ENCODE data around the gene CEP164. TPM values are rescaled to one million over a fixed set of nuclear protein-coding genes. Genes with fewer than 3 reads are reported as not detected.

The CEP164 gene
- total and polyA plus RNA-seq, 9 of the 15 experiments (the other 6 are each of a cell fraction or from before 2014, with no cell fraction given) = 2.1 to 16.5 (median 10.4) TPM

DNA sequence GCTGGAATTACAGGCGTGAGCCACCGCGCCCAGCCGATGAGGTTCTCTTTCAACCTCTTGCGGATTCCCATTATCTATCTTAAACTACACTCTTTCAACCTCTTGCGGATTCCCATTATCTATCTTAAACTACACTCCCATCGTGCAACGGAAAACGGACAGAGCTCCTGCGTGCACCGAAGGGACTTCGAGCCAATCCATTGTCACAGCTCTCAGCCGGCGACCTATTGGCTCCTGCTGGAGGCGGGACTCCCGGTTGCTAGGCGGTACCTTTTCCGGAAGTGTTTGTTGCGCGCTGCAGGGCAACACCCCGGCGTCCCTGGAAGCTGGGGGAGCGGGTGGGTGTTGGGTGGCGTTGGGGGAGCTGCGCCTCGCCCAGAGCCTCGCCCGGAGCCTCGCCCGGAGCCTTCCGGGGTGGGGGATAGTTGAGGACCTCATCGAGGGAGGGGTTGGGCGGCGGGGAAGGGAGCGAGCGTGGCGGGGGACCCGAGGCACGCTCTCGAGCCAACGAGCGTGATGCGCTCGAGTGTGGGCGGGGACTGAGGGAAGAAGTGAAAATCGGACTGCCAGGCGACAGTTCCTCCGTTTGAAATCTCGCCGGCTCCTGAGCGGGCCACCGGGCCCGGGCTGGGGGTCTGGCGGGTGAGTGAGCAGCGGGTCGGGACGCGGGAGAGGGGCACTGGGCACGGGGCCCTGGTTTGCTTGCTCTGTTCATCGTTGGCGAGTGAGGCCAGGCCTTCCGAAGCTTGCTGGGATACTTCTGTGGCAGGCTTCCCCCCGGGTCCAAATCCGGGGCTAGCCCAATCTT, at the start of gene CEP164 (continued):
- TF ChIP-seq FOXA3 (CRISPR knock-in tag; conservative IDR thresholded peaks at IDR 0.05 in 1 of 2, IDR thresholded peaks at IDR 0.05 in 1 of 2) = no peak
- no peak for TF ChIP-seq ESRRB (CRISPR knock-in tag; IDR thresholded peaks at IDR 0.05; ENCODE audit: borderline replicate concordance)
- TF ChIP-seq NFYB (IDR thresholded peaks at IDR 0.05; ENCODE audit: extremely low read depth, insufficient read length) = peak; percentile 95
- TF ChIP-seq ZNF507 (tag; conservative IDR thresholded peaks at IDR 0.05) = no peak
- no peak for TF ChIP-seq SAFB2 (IDR thresholded peaks at IDR 0.05; ENCODE audit: borderline replicate concordance, low read depth, low read length, severe bottlenecking)
- TF ChIP-seq, protein P1, sequence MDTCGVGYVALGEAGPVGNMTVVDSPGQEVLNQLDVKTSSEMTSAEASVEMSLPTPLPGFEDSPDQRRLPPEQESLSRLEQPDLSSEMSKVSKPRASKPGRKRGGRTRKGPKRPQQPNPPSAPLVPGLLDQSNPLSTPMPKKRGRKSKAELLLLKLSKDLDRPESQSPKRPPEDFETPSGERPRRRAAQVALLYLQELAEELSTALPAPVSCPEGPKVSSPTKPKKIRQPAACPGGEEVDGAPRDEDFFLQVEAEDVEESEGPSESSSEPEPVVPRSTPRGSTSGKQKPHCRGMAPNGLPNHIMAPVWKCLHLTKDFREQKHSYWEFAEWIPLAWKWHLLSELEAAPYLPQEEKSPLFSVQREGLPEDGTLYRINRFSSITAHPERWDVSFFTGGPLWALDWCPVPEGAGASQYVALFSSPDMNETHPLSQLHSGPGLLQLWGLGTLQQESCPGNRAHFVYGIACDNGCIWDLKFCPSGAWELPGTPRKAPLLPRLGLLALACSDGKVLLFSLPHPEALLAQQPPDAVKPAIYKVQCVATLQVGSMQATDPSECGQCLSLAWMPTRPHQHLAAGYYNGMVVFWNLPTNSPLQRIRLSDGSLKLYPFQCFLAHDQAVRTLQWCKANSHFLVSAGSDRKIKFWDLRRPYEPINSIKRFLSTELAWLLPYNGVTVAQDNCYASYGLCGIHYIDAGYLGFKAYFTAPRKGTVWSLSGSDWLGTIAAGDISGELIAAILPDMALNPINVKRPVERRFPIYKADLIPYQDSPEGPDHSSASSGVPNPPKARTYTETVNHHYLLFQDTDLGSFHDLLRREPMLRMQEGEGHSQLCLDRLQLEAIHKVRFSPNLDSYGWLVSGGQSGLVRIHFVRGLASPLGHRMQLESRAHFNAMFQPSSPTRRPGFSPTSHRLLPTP (IDR thresholded peaks at IDR 0.05; ENCODE audit: borderline replicate concordance, extremely low read depth, insufficient read length) = no peak
- no peak for TF ChIP-seq YBX1 (IDR thresholded peaks at IDR 0.05)
- no peak for TF ChIP-seq PYGO2 (tag; IDR thresholded peaks at IDR 0.05)
- TF ChIP-seq ZNF76 (CRISPR knock-in tag; IDR thresholded peaks at IDR 0.05; ENCODE audit: borderline replicate concordance) = no peak
- no peak for TF ChIP-seq CBX5 (IDR thresholded peaks at IDR 0.05; ENCODE audit: borderline replicate concordance, low read depth)
- no peak for TF ChIP-seq MEF2D (tag; conservative IDR thresholded peaks at IDR 0.05; ENCODE audit: low read depth)
- TF ChIP-seq KLF6 (CRISPR knock-in tag; IDR thresholded peaks at IDR 0.05; ENCODE audit: borderline replicate concordance) = peak; percentile 87; the same call in 1 of the 2 replicates
- TF ChIP-seq, protein P2, sequence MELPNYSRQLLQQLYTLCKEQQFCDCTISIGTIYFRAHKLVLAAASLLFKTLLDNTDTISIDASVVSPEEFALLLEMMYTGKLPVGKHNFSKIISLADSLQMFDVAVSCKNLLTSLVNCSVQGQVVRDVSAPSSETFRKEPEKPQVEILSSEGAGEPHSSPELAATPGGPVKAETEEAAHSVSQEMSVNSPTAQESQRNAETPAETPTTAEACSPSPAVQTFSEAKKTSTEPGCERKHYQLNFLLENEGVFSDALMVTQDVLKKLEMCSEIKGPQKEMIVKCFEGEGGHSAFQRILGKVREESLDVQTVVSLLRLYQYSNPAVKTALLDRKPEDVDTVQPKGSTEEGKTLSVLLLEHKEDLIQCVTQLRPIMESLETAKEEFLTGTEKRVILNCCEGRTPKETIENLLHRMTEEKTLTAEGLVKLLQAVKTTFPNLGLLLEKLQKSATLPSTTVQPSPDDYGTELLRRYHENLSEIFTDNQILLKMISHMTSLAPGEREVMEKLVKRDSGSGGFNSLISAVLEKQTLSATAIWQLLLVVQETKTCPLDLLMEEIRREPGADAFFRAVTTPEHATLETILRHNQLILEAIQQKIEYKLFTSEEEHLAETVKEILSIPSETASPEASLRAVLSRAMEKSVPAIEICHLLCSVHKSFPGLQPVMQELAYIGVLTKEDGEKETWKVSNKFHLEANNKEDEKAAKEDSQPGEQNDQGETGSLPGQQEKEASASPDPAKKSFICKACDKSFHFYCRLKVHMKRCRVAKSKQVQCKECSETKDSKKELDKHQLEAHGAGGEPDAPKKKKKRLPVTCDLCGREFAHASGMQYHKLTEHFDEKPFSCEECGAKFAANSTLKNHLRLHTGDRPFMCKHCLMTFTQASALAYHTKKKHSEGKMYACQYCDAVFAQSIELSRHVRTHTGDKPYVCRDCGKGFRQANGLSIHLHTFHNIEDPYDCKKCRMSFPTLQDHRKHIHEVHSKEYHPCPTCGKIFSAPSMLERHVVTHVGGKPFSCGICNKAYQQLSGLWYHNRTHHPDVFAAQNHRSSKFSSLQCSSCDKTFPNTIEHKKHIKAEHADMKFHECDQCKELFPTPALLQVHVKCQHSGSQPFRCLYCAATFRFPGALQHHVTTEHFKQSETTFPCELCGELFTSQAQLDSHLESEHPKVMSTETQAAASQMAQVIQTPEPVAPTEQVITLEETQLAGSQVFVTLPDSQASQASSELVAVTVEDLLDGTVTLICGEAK (IDR thresholded peaks at IDR 0.05) = peak; percentile 91
- TF ChIP-seq, protein P2 (CRISPR knock-in tag; IDR thresholded peaks at IDR 0.05) = no peak
- TF ChIP-seq SRF (CRISPR knock-in tag; IDR thresholded peaks at IDR 0.05) = 0 out of 4 replicates have a peak, but pooled peaks of 1 of the 2 experiments have one; percentile 21
